ENCODE data around the gene PRKAG1.

The PRKAG1 gene

GRCh38 chr12:48979602-48980388 is 38.8 kb downstream of the PRKAG1 start:
- H3K9me3 ChIP-seq (ENCODE audit: control insufficient read depth, insufficient read depth, low read depth, low read length): no peaks in the 10 kb centered on the region
- no peak overlapping the region for H3K4me3 ChIP-seq (ENCODE audit: low read depth, low read length)
- H3K36me3 ChIP-seq (ENCODE audit: control insufficient read depth in 2 of 2, insufficient read depth in 1 of 2, low read length in 2 of 2): no peaks in the 10 kb centered on the region
- H3K4me1 ChIP-seq (ENCODE audit: control insufficient read depth, insufficient read depth, low read length): no peaks in the 10 kb centered on the region
- CTCF ChIA-PET: interaction anchor here (0.6 to 6.0 kb wide), 7 partner anchors 9 to 96 kb away, joined by 3 to 66 read pairs (median 6); partner anchors contain the start of gene ARF3
- TF ChIP-seq ZNF639 (tag by site-specific recombination; IDR thresholded peaks at IDR 0.05) (no peak), ZNF777 (tag by site-specific recombination; IDR thresholded peaks at IDR 0.05; ENCODE audit: borderline replicate concordance) (no peak), ZBTB48 (tag by site-specific recombination; IDR thresholded peaks at IDR 0.05) (no peak), ZNF510 (tag by site-specific recombination; IDR thresholded peaks at IDR 0.05; ENCODE audit: insufficient replicate concordance) (no peak), GLIS1 (tag by site-specific recombination; IDR thresholded peaks at IDR 0.05) (no peak), ZNF433 (tag by site-specific recombination; IDR thresholded peaks at IDR 0.05; ENCODE audit: low read depth) (no peak), ZNF449 (tag by site-specific recombination; IDR thresholded peaks at IDR 0.05) (no peak), ZNF302 (tag by site-specific recombination; IDR thresholded peaks at IDR 0.05; ENCODE audit: low read depth) (no peak), ZNF658 (tag by site-specific recombination; IDR thresholded peaks at IDR 0.05) (no peak), PRDM6 (tag by site-specific recombination; IDR thresholded peaks at IDR 0.05) (no peak)
- TF ChIP-seq, protein P1, sequence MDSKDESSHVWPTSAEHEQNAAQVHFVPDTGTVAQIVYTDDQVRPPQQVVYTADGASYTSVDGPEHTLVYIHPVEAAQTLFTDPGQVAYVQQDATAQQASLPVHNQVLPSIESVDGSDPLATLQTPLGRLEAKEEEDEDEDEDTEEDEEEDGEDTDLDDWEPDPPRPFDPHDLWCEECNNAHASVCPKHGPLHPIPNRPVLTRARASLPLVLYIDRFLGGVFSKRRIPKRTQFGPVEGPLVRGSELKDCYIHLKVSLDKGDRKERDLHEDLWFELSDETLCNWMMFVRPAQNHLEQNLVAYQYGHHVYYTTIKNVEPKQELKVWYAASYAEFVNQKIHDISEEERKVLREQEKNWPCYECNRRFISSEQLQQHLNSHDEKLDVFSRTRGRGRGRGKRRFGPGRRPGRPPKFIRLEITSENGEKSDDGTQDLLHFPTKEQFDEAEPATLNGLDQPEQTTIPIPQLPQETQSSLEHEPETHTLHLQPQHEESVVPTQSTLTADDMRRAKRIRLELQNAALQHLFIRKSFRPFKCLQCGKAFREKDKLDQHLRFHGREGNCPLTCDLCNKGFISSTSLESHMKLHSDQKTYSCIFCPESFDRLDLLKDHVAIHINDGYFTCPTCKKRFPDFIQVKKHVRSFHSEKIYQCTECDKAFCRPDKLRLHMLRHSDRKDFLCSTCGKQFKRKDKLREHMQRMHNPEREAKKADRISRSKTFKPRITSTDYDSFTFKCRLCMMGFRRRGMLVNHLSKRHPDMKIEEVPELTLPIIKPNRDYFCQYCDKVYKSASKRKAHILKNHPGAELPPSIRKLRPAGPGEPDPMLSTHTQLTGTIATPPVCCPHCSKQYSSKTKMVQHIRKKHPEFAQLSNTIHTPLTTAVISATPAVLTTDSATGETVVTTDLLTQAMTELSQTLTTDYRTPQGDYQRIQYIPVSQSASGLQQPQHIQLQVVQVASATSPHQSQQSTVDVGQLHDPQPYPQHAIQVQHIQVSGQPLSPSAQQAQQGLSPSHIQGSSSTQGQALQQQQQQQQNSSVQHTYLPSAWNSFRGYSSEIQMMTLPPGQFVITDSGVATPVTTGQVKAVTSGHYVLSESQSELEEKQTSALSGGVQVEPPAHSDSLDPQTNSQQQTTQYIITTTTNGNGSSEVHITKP (tag by site-specific recombination; IDR thresholded peaks at IDR 0.05): no peak
- POLR2A ChIA-PET: interaction anchor here (0.6 kb wide), 1 partner anchor 120 kb away, joined by 3 read pairs; no protein-coding TSS in a partner anchor
- H3K27ac ChIP-seq (ENCODE audit: extremely low read depth, low read depth, low read length): no peak overlapping the region

DNA sequence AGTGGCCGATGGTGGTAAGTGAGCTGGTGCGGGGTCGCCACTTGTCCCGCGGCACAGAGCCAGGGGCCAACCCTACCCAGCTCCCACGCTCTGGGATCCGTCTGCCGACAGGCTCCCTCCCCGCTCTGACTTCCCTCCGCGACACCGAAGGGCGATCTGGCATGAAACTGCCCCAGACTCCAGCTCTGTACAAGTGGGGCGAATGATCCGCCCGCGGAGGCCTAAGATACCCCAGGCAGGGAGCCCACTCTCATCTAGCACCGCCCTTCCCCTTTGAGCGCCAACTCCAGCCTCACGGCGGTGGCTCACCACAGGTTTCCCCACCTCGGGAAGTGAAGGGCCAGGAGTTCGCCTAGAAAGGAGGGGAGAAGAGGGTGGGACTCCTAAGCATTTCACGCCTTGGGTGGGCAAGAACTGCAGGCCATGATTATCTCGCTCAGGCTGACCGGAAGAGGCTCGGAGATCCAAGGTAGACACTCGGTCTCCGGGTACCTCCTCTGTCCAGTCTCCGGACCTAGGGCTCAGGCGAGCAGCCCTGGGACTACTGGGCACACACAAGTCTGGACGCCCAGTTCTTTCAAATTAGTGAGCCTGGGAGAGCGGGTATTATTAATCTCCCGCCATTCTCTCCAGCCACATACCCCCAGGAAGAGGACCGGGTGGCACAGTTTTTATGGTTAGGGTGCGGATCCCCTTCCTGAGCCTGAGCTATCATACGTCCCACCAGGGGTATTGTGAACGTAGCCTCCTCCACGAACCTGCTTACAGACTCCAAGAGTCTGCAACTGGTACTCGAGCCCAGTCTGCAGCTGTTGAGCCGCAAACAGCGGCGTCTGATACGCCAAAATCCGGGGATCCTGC is 39.6 kb downstream of the PRKAG1 start:
- ChIA-PET POLR2A (no interaction called here), CTCF (interaction anchor here (0.7 to 6.0 kb wide), 14 partner anchors 10 to 127 kb away, joined by 3 to 66 read pairs (median 9); partner anchors contain the start of genes ARF3 and DDX23)
- Histone ChIP-seq H3K4me1 (ENCODE audit: control insufficient read depth, insufficient read depth, low read length) (no peaks in the 10 kb centered on the region), H3K36me3 (ENCODE audit: control insufficient read depth in 2 of 2, insufficient read depth in 1 of 2, low read length in 2 of 2) (no peaks in the 10 kb centered on the region), H3K27ac (ENCODE audit: extremely low read depth, low read depth, low read length) (no peak overlapping the region), H3K9me3 (ENCODE audit: control insufficient read depth, insufficient read depth, low read depth, low read length) (no peaks in the 10 kb centered on the region), H3K4me3 (ENCODE audit: low read depth, low read length) (no peak overlapping the region)
- TF ChIP-seq ZSCAN16 (tag by site-specific recombination; IDR thresholded peaks at IDR 0.05): no peak
- TF ChIP-seq ZNF768 (tag by site-specific recombination; IDR thresholded peaks at IDR 0.05): no peak
- TF ChIP-seq, protein P2, sequence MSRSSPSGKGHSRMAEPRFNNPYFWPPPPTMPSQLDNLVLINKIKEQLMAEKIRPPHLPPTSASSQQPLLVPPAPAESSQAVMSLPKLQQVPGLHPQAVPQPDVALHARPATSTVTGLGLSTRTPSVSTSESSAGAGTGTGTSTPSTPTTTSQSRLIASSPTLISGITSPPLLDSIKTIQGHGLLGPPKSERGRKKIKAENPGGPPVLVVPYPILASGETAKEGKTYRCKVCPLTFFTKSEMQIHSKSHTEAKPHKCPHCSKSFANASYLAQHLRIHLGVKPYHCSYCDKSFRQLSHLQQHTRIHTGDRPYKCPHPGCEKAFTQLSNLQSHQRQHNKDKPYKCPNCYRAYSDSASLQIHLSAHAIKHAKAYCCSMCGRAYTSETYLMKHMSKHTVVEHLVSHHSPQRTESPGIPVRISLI (tag by site-specific recombination; IDR thresholded peaks at IDR 0.05): no peak
- TF ChIP-seq ZNF513 (tag by site-specific recombination; IDR thresholded peaks at IDR 0.05): no peak
- TF ChIP-seq ZNF785 (tag by site-specific recombination; IDR thresholded peaks at IDR 0.05): no peak
- TF ChIP-seq ZNF292 (tag by site-specific recombination; IDR thresholded peaks at IDR 0.05; ENCODE audit: borderline replicate concordance, low read depth): no peak
- TF ChIP-seq ZNF701 (tag by site-specific recombination; IDR thresholded peaks at IDR 0.05): no peak
- no peak for TF ChIP-seq ZNF549 (tag by site-specific recombination; IDR thresholded peaks at IDR 0.05)
- TF ChIP-seq ZBTB20 (tag by site-specific recombination; IDR thresholded peaks at IDR 0.05): no peak
- TF ChIP-seq ZNF561 (tag by site-specific recombination; IDR thresholded peaks at IDR 0.05; ENCODE audit: borderline replicate concordance): no peak

All from HEK293 (cell line).